Activated gamma-delta T cell (primary cell): ENCODE data around the gene PHF21A.
"Not testable (repeated sequence)": the region's sequence is repeated elsewhere in the genome, so short reads cannot be mapped to it uniquely, and the experiment has no call there.

ENCODE experiments used
- DNase-seq: peaks from one replicate; lab custom pipeline; 2025; lab: John Stamatoyannopoulos, UW

Gene PHF21A

GRCh38 chr11:45983471-45983845 is 137.8 kb downstream of the PHF21A start:
- DNase-seq, result no peak

DNA sequence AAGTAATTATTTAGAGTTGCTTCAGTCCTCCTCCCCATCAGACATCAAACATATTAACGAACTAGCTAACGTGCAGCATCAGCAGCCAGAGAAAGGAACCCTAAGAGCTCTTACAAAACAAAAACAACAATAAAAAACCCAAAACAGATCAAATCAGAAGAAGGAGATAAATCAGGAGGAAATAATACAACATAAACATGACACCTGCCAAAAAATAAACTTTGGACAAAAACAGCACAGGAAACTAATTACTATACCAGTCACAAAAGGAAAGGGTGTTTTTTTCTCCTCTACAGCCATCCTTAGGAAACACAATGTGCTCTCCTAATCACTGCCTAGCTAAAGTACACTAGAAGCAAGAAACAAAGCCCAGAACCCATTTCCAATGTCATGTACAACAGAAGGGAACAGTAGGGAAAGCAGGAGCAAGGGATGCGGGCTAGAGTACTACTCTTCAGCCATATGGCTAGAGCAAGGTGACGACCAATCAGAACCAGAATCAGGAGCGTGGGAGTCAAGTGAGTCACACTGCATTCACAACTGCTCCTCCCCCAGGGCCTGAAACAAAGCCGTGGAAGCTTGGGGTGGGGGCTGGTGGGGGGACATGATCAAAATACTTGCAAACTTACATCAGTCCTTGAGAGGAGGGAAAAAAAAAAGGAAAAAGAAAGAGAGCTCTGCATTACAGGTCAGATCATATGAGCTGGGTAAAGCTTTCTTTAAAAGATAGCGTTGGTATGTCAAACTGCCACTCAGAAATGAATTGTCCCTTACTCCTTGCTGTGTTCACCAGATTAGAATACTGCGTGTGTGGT is 138.4 kb downstream of the PHF21A start:
- DNase-seq, result no peak

GRCh38 chr11:45981826-45982225 is 139.4 kb downstream of the PHF21A start:
- not testable (repeated sequence) for DNase-seq

- DNase-seq, result no peak
These were observed 146.4 kb downstream of the PHF21A start for GRCh38 chr11:45974806-45975205.

- DNase-seq, result no peak
These were observed 147.7 kb downstream of the PHF21A start for GRCh38 chr11:45973601-45974000.

GRCh38 chr11:45968901-45969300 is 152.4 kb downstream of the PHF21A start:
- no peak for DNase-seq

DNA sequence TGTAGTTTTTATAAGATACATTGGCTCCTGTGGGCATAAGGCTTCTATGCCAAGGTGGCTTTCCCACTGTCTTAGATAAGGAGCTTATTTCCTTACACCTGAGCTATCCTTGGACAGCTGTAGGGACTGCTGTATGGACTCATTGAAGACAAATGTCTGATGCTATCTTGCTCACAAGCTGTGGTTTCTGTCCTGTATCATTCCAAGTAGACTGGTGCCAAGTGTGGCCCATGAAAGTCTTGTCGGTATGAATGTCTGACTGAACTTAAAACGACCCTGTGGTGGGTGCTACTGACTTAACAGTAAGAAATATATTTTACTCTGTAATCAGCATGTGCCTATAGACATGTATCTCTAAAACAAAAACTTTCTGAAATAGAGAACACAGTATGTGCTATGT is 153.7 kb downstream of the PHF21A start:
- no peak for DNase-seq

GRCh38 chr11:45964911-45965389 is 156.3 kb downstream of the PHF21A start:
- DNase-seq, result no peak

DNA sequence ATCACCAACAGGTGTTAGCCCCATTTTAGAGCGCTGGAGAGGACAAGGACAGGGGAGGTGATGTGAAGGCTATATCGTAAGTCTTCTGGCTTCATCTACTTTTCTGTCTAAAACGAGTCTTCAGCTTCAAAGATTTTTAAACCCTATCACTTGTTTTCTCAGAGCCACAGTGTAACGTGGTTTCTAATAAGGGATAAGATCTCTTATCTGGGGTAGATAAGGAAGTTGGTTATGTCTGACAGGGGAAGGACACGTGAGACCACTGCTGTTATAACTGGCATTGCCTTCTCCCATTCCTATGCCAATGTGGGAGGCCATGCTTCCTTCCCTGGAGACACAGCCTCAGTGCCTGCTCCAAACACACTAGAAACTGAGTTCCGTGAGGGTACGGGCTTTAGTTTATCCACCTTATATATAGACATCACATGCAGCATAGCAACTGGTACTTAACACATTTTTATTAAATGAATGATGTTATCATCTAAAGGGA is 159.5 kb downstream of the PHF21A start:
- no peak for DNase-seq

GRCh38 chr11:45960387-45961095 is 160.7 kb downstream of the PHF21A start:
- DNase-seq, result no peak

GRCh38 chr11:45959851-45960250 is 161.4 kb downstream of the PHF21A start:
- no peak for DNase-seq

GRCh38 chr11:45949992-45950407 is 171.3 kb downstream of the PHF21A start:
- no peak for DNase-seq

DNA sequence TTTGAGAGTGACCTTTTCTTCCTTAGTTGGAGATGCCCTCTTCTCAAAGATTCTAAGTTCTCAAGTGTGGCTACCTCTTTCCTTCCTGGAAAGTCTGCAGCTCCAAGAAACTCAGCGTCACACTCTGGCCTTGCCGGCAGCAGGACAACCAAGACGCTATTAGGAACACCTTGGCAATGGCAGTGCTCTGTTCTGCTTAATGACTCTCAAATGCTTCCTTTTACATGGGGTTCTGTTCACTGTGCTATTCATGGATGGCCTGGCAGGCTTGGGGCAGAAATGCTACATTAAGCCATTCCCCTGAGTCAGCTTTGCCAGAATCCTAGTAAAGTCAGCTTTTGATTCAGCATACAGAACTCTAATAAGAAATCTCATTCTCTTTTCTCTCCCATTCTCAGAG is 172.9 kb downstream of the PHF21A start:
- DNase-seq, result no peak

DNA sequence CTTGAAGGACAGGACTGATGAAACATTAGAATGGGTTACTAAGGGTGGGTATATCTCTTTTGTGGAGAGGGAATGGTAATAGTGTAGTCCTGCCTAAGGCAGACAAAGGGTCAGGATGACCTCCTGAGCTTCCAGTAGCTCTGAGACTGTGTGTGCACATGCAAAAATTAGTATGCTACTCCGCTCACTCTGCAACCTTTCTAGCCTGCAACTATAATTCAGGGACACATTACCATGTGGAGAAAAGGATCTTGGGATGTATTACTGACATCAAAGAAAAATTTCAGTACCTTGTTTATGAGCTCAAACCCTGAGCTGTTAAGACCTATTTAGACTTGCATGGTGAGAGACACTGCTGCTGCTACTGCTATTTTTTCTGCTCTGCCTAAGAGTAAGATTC is 173.4 kb downstream of the PHF21A start:
- no peak for DNase-seq

- no peak for DNase-seq
These were observed 175.8 kb downstream of the PHF21A start for GRCh38 chr11:45945397-45945999.

- no peak for DNase-seq
These were observed 178.9 kb downstream of the PHF21A start for GRCh38 chr11:45942381-45942780.

DNA sequence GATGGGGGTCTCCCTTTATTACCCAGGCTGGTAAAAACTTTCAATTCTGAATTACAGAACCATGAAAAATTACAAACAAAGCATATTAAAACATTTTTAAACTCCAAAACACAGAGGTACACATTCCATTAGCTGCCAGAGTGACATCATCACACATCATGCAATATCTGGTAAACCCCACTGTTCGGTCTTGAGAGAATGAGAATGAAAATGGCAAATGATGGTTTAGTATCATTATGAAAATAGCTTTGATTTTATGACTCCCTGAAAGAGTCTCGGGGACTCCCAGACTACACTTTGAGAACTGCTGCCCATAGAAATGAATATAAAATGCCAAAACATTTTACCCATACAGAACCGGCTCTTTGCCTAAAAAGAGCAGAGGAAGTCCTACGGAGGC is 180.0 kb downstream of the PHF21A start:
- DNase-seq, result no peak

DNA sequence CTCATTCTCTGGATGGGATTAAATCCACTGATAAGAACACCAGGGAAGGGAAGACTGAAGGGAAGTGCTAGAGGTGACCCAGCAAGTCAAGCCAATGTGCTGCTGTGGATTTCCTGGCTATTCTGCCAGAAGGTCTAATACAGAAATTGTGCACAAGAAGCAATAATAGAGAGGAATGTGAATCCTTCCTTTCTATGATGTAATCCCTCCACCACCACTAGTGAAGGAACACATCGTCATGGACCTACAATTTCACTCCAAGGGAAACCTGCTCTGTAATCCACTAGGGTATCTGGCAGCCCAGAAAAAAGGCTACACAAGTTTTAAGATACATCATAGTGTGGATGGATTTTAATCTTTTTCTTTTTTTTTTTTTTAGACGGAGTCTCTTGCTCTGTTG is 181.4 kb downstream of the PHF21A start:
- DNase-seq, result no peak

DNA sequence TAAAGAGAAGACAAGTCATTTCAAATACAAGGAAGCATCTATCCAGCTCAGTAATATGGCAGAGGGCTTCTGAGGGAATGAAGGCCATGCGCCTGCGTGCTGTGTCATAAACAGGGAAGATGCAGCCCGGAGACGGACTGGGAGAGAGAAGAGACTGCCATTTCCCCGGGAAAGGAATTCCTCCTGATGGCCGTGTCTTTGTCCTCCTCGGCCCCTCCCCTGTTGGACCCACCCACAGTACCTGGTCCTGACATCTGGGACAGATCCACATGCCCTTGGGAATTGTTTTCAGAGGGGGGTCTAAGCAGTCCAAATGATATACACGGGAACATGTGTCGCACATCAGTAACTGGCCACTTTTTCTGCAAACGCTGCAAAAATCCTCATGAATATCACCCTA is 183.3 kb downstream of the PHF21A start:
- DNase-seq, result no peak

DNA sequence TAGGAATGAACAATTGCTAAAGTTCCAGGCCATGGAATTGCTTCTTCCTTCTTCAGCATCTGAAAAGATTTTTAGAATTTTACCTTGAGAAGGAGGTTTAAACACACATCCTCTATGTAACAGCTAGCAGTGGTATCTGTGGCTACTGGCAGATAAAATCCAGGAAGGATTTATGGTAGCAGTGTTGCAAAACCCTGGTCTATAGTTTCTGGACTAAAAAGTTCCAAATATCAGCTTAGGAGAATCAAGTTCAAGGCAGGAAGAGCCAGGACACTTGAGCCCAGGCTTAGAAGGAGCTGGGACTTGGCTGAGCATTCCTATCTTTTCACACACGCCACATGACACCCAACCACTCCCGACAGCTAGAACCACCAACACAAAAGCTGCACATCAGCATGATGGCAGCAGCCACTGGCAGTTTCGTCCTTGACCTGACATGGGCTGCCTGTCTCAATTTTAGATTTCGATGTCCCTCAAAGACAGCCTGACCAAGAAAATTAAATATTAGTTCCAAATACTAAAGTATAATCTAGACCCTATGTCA is 184.7 kb downstream of the PHF21A start:
- DNase-seq, result no peak

- DNase-seq, result no peak
These were observed 185.7 kb downstream of the PHF21A start for GRCh38 chr11:45935349-45936064.
